Mesothelial cell of epicardium (in vitro differentiated cells): ENCODE measurements around the gene BFSP2. TPM values are rescaled to one million over a fixed set of nuclear protein-coding genes. Genes with fewer than 3 reads are reported as not detected.
"Not testable (repeated sequence)": the region's sequence is repeated elsewhere in the genome, so short reads cannot be mapped to it uniquely, and the experiment has no call there.

Experiments used
- DNase-seq, 2 experiments: peaks; one replicate each; pipeline ENCODE4 v3.0.0; 2021; ENCODE audit warnings: low spot score in 2 of 2; ENCODE audit not compliant: unreplicated experiment in 2 of 2
- H3K27ac Mint-ChIP-seq: 2 replicates; pipeline ENCODE4 v1.8.0; 2021; ENCODE audit warnings: mixed read lengths
- H3K27me3 Mint-ChIP-seq: 2 replicates; pipeline ENCODE4 v1.8.0; 2021; ENCODE audit warnings: low read depth, mixed read lengths
- H3K36me3 Mint-ChIP-seq: 2 replicates; pipeline ENCODE4 v1.8.0; 2021; ENCODE audit warnings: mixed read lengths
- H3K4me1 Mint-ChIP-seq: 2 replicates; pipeline ENCODE4 v1.8.0; 2021; ENCODE audit warnings: mixed read lengths
- H3K4me3 Mint-ChIP-seq: 2 replicates; pipeline ENCODE4 v1.8.0; 2021; ENCODE audit warnings: mild to moderate bottlenecking, moderate library complexity, mixed read lengths
- H3K9me3 Mint-ChIP-seq: 2 replicates; pipeline ENCODE4 v1.8.0; 2021; ENCODE audit warnings: mixed read lengths
- total RNA-seq: library from RNA; stranded (reverse); gene quantifications from 3 replicates; pipeline ENCODE4 v1.2.1, GENCODE V29; 2021
- TF ChIP-seq, protein P1 (sequence below): fragments of 200-600 bp; sonication (generic); IDR thresholded peaks from one replicate; pipeline ENCODE4 v1.5.0; 2021; ENCODE audit warnings: antibody characterized with exemption; ENCODE audit not compliant: unreplicated experiment

The BFSP2 gene
- total RNA-seq, 1 donor from 2014 or later, result not detected

GRCh38 chr3:133489466-133490085 is 89.7 kb downstream of the BFSP2 start:
- H3K9me3 Mint-ChIP-seq, result peaks cover 13% of the 10 kb centered on the region
- no peak overlapping the region for H3K27ac Mint-ChIP-seq
- TF ChIP-seq, protein P1, sequence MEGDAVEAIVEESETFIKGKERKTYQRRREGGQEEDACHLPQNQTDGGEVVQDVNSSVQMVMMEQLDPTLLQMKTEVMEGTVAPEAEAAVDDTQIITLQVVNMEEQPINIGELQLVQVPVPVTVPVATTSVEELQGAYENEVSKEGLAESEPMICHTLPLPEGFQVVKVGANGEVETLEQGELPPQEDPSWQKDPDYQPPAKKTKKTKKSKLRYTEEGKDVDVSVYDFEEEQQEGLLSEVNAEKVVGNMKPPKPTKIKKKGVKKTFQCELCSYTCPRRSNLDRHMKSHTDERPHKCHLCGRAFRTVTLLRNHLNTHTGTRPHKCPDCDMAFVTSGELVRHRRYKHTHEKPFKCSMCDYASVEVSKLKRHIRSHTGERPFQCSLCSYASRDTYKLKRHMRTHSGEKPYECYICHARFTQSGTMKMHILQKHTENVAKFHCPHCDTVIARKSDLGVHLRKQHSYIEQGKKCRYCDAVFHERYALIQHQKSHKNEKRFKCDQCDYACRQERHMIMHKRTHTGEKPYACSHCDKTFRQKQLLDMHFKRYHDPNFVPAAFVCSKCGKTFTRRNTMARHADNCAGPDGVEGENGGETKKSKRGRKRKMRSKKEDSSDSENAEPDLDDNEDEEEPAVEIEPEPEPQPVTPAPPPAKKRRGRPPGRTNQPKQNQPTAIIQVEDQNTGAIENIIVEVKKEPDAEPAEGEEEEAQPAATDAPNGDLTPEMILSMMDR, result no peak
- no peak for DNase-seq
- no peak overlapping the region for H3K4me3 Mint-ChIP-seq
- H3K36me3 Mint-ChIP-seq, result peaks cover 5% of the 10 kb centered on the region
- peaks cover 12% of the 10 kb centered on the region for H3K4me1 Mint-ChIP-seq
- no peaks in the 10 kb centered on the region for H3K27me3 Mint-ChIP-seq

GRCh38 chr3:133490468-133491351 is 90.9 kb downstream of the BFSP2 start:
- no peak overlapping the region for H3K4me3 Mint-ChIP-seq
- no peak for DNase-seq
- H3K9me3 Mint-ChIP-seq, result peaks cover 4% of the 10 kb centered on the region
- TF ChIP-seq, protein P1, result no peak
- H3K27me3 Mint-ChIP-seq, result no peaks in the 10 kb centered on the region
- H3K36me3 Mint-ChIP-seq, result peaks cover 3% of the 10 kb centered on the region
- no peak overlapping the region for H3K27ac Mint-ChIP-seq
- H3K4me1 Mint-ChIP-seq, result peaks cover 12% of the 10 kb centered on the region

- H3K9me3 Mint-ChIP-seq, result peaks cover 2% of the 10 kb centered on the region
- no peak overlapping the region for H3K4me3 Mint-ChIP-seq
Observed at GRCh38 chr3:133491481-133492059, 91.7 kb downstream of the BFSP2 start.

DNA sequence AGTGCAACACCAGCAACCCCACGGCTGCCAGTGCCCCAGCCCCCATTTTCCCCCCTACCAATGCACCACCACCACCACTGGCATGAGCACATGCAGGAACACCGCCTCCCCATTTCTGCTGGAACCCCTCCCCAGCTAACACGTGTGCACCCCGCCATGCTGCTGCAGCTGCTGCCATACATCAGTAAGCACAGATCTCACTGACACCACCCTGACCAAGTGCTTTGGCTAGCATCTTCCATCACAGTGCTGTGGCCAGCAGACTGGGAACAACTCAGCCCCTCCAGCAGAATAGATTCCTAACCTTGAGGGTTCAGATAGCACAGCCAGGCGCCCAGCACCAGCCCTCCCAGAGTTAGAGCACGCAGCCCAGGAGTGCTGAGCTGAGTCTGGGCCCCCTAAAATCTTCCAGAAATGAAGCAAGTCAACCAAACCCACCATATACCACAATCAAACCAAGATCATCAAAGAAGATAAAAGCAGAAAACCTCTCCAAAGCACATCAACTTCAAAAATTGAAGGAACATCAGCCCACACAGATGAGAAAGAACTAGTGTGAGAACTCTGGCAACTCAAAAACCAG is 92.4 kb downstream of the BFSP2 start:
- TF ChIP-seq, protein P1, result no peak
- Mint-ChIP-seq H3K9me3 (no peaks in the 10 kb centered on the region), H3K36me3 (no peaks in the 10 kb centered on the region), H3K27ac (no peak overlapping the region), H3K27me3 (no peaks in the 10 kb centered on the region), H3K4me1 (peaks cover 12% of the 10 kb centered on the region), H3K4me3 (no peak overlapping the region)
- no peak for DNase-seq

More at GRCh38 chr3:133491481-133492059, 91.7 kb downstream of the BFSP2 start:
- no peaks in the 10 kb centered on the region for H3K27me3 Mint-ChIP-seq
- no peak overlapping the region for H3K27ac Mint-ChIP-seq
- TF ChIP-seq, protein P1, result no peak
- H3K4me1 Mint-ChIP-seq, result peaks cover 12% of the 10 kb centered on the region
- DNase-seq, result no peak
- H3K36me3 Mint-ChIP-seq, result peaks cover 3% of the 10 kb centered on the region

GRCh38 chr3:133494469-133494868 is 94.6 kb downstream of the BFSP2 start:
- Mint-ChIP-seq H3K36me3 (no peaks in the 10 kb centered on the region), H3K9me3 (no peaks in the 10 kb centered on the region), H3K27me3 (no peaks in the 10 kb centered on the region), H3K4me3 (no peak overlapping the region), H3K4me1 (peaks cover 4% of the 10 kb centered on the region), H3K27ac (no peak overlapping the region)
- TF ChIP-seq, protein P1, result peak; percentile 22
- DNase-seq, result no peak

- H3K4me1 Mint-ChIP-seq, result peaks cover 15% of the 10 kb centered on the region
- not testable (repeated sequence) for DNase-seq, H3K4me3 Mint-ChIP-seq, H3K9me3 Mint-ChIP-seq, H3K36me3 Mint-ChIP-seq, H3K27me3 Mint-ChIP-seq, H3K27ac Mint-ChIP-seq
Observed at GRCh38 chr3:133502542-133502941, 102.7 kb downstream of the BFSP2 start.
